K562 (cell line): ENCODE data around the gene METAP1D. TPM values are rescaled to one million over a fixed set of nuclear protein-coding genes. Genes with fewer than 3 reads are reported as not detected.

Experiments
- DDX20 ChIP-seq: fragments of 450-650 bp; IDR thresholded peaks from 2 replicates; pipeline ENCODE4 v1.6.1; 2016; ENCODE audit warnings: missing genetic modification characterization, low read depth, mild to moderate bottlenecking, missing compliant biosample characterization, moderate library complexity
- ELF1 ChIP-seq: fragments of 200-800 bp; sonication (Bioruptor generic); IDR thresholded peaks from 2 replicates; pipeline ENCODE4 v1.6.1; 2016; ENCODE audit warnings: missing genetic modification characterization, missing compliant biosample characterization
- ETV6 ChIP-seq, 3 experiments: fragments of 150-350 bp in 1 of 3; sonication (generic) in 1 of 3; formaldehyde crosslinking in 1 of 3; IDR thresholded peaks; 2 replicates each; pipeline versions ENCODE4 v1.6.1 to v1.8.0; 2014 to 2022; ENCODE audit warnings: borderline replicate concordance in 2 of 3, low read depth in 2 of 3, antibody characterized with exemption in 1 of 3, low read length in 1 of 3, mild to moderate bottlenecking in 1 of 3, missing genetic modification reagents in 1 of 3
- FOXJ2 ChIP-seq: fragments of 200-800 bp; sonication (Bioruptor generic); IDR thresholded peaks from 2 replicates; pipeline ENCODE4 v1.6.1; 2016; ENCODE audit warnings: missing genetic modification characterization, missing compliant biosample characterization
- GTF2E2 ChIP-seq: fragments of 200-800 bp; sonication (Bioruptor generic); IDR thresholded peaks from 2 replicates; pipeline ENCODE4 v1.6.1; 2016; ENCODE audit warnings: missing genetic modification characterization, missing compliant biosample characterization
- HNRNPUL1 ChIP-seq: fragments of 200-400 bp; formaldehyde crosslinking; IDR thresholded peaks from 2 replicates; pipeline ENCODE4 v1.6.1; 2017; ENCODE audit warnings: low read length
- IFI16 ChIP-seq: fragments of 250-450 bp; sonication (Bioruptor Pico); IDR thresholded peaks from 2 replicates; pipeline ENCODE4 v2.1.2; 2022; ENCODE audit warnings: mild to moderate bottlenecking, inconsistent platforms
- MAFF ChIP-seq: IDR thresholded peaks from 2 replicates; pipeline ENCODE4 v1.6.1; 2012; ENCODE audit warnings: low read length, improper control_type of control experiment
- MEIS2 ChIP-seq: fragments of 450-650 bp; IDR thresholded peaks from 2 replicates; pipeline ENCODE4 v1.6.1; 2014; ENCODE audit warnings: mild to moderate bottlenecking; ENCODE audit not compliant: partially characterized antibody
- NR3C1 ChIP-seq: sonication (generic); formaldehyde crosslinking; IDR thresholded peaks from 2 replicates; pipeline ENCODE4 v1.8.1; 2022; ENCODE audit warnings: missing genetic modification reagents
- POU5F1 ChIP-seq: fragments of 150-350 bp; IDR thresholded peaks from 2 replicates; pipeline ENCODE4 v1.6.1; 2014; ENCODE audit warnings: borderline replicate concordance, low read length, low read depth, mild to moderate bottlenecking; ENCODE audit not compliant: partially characterized antibody
- RFX7 ChIP-seq: fragments of 250-450 bp; sonication (Bioruptor Pico); IDR thresholded peaks from 2 replicates; pipeline ENCODE4 v1.5.1; 2021; ENCODE audit warnings: mild to moderate bottlenecking
- SMARCB1 ChIP-seq: IDR thresholded peaks from 2 replicates; pipeline ENCODE4 v1.6.1; 2011; ENCODE audit warnings: improper control_type of control experiment, low read depth; ENCODE audit not compliant: insufficient read length
- SMARCE1 ChIP-seq: fragments of 450-650 bp; IDR thresholded peaks from 2 replicates; pipeline ENCODE4 v1.7.1; 2016; ENCODE audit warnings: mild to moderate bottlenecking
- SRSF7 ChIP-seq: fragments of 200-400 bp; formaldehyde crosslinking; optimal IDR thresholded peaks from 2 replicates; pipeline ENCODE3; 2017; ENCODE audit warnings: mild to moderate bottlenecking, low read depth, low read length
- TCF3 ChIP-seq: sonication (generic); formaldehyde crosslinking; IDR thresholded peaks from 2 replicates; pipeline ENCODE4 v1.4.0; 2020; ENCODE audit warnings: mild to moderate bottlenecking, missing genetic modification reagents
- TOE1 ChIP-seq, 2 experiments: fragments of 450-650 bp in 1 of 2; sonication (generic) in 1 of 2; formaldehyde crosslinking in 1 of 2; IDR thresholded peaks; 2 replicates each; pipeline versions ENCODE4 v1.7.1 to v1.8.0; 2016 to 2022; ENCODE audit warnings: borderline replicate concordance in 2 of 2, mild to moderate bottlenecking in 2 of 2, antibody characterized with exemption in 1 of 2, inconsistent platforms in 1 of 2, low read depth in 1 of 2, missing genetic modification reagents in 1 of 2, moderate library complexity in 1 of 2
- ZFPM2 ChIP-seq: fragments of 250-450 bp; sonication (Bioruptor Pico); IDR thresholded peaks from 2 replicates; pipeline ENCODE4 v1.5.1; 2022; ENCODE audit warnings: mild to moderate bottlenecking
- ZNF274 ChIP-seq: IDR thresholded peaks from 2 replicates; pipeline ENCODE4 v1.6.1; 2011; ENCODE audit warnings: low read depth, mild to moderate bottlenecking, low read length, moderate library complexity, borderline replicate concordance
- ZNF354B ChIP-seq: fragments of 250-450 bp; sonication (Bioruptor Pico); IDR thresholded peaks from 2 replicates; pipeline ENCODE4 v1.4.0; 2020
- ZNF561 ChIP-seq: fragments of 450-650 bp; formaldehyde crosslinking; conservative IDR thresholded peaks from 2 replicates; pipeline ENCODE4 v1.4.0; 2020; ENCODE audit warnings: mild to moderate bottlenecking, moderate library complexity
- ZNF780A ChIP-seq: fragments of 250-450 bp; sonication (Bioruptor Pico); IDR thresholded peaks from 2 replicates; pipeline ENCODE4 v1.5.0; 2021; ENCODE audit warnings: mild to moderate bottlenecking
- polyA plus RNA-seq, 8 experiments: library from polyadenylated mRNA; depleted of rRNA in 4 of 8; stranded (reverse) in 5 of 8; unstranded in 3 of 8; fragments of >200 nt; fragmentation: Nextera tagmentation in 2 of 8; fragmentation: Illumina TruSeq in 1 of 8; extraction: Ambion mirVana in 2 of 8; extraction: Trizol in 1 of 8; gene quantifications; 2 replicates each; pipeline versions ENCODE4 v1.2.1 to v1.2.3, GENCODE V29; 2011 to 2014; ENCODE audit warnings: inconsistent platforms in 1 of 8, missing spikeins in 1 of 8
- total RNA-seq, 7 experiments: library from RNA; depleted of rRNA in 6 of 7; stranded (reverse); fragments of >200 nt in 6 of 7; fragmentation: Illumina TruSeq in 2 of 7; extraction: Trizol in 2 of 7; gene quantifications; 2 replicates each; pipeline versions ENCODE4 v1.2.1 to v1.2.3, GENCODE V29; 2011 to 2021; ENCODE audit warnings: low replicate concordance in 1 of 7
- TF ChIP-seq, protein P1 (sequence below): fragments of 250-450 bp; sonication (Bioruptor Pico); IDR thresholded peaks from 2 replicates; pipeline ENCODE4 v1.4.0; 2020; ENCODE audit warnings: mild to moderate bottlenecking, moderate library complexity
- TF ChIP-seq, protein P2 (sequence below): fragments of 250-450 bp; sonication (Bioruptor Pico); IDR thresholded peaks from 2 replicates; pipeline ENCODE4 v1.8.0; 2022; ENCODE audit warnings: inconsistent platforms, mild to moderate bottlenecking, moderate library complexity, borderline replicate concordance

The METAP1D gene
- total and polyA plus RNA-seq, 9 of the 15 experiments (the other 6 are each of a cell fraction or from before 2014, with no cell fraction given): 8.0 to 23.4 (median 15.7) TPM

DNA sequence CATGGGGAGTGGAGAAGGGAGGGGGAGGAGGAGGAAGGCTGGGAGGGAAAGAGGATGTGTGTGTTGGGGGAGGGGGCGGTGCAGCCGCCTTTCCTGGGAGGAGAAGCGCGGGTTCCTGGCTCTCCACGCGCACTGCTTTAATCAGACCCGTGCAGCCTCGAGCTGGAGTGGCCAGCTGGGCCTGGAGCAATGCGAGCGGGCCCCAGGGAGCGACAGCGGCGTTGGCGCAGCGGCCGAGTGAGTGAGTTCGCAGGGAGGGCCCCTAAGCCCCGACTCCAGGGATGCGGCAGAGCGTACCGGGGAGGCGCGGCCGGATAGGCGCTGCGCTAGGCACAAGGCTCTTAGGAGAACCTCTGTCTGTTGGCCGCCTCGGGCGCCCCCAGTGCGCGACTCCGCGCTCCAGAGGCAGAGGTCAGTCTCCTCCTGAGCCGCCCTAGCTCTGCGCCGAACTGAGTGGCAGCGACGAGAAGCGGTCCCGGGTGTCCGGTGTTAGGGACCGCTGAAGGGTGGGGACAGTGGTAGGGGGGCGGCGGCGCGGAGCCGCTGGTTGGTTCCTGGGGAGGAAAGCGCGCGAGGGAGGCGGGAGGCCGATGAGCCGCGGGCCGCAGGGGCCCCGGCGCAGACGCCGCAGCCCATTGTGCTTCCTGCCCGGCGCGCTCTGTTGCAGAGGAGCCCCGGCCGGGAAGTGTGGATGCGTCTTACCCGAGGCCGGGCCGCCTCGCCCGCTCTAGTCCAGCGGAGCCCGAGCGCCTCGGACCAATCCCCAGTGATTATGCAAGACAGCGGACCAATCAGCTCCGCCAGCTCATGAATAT, 85.1 kb downstream of the METAP1D start (continued):
- TF ChIP-seq RFX7 (CRISPR knock-in tag) (no peak), GTF2E2 (tag) (no peak; the same call in none of the 2 replicates), DDX20 (tag) (no peak), HNRNPUL1 (no peak), FOXJ2 (no peak), ZNF274 (no peak), MAFF (no peak), ZNF780A (CRISPR knock-in tag) (no peak), ZFPM2 (CRISPR knock-in tag) (no peak; the same call in 1 of the 2 replicates), POU5F1 (no peak), TCF3 (CRISPR knock-in tag) (peak; percentile 72), ELF1 (peak; percentile 57), MEIS2 (no peak), SMARCE1 (peak; percentile 64; the same call in 1 of the 2 replicates), IFI16 (CRISPR knock-in tag) (no peak), NR3C1 (CRISPR knock-in tag) (peak; percentile 81; the same call in 1 of the 2 replicates), SMARCB1 (no peak), TOE1 (IDR thresholded peaks at IDR 0.05; ENCODE audit: borderline replicate concordance) (peak; percentile 62; the same call in 1 of the 2 replicates), TOE1 (CRISPR knock-in tag; IDR thresholded peaks at IDR 0.05; ENCODE audit: borderline replicate concordance, low read depth) (no peak; the same call in 1 of the 2 replicates), SRSF7 (no peak), ETV6 (IDR thresholded peaks at IDR 0.05; ENCODE audit: borderline replicate concordance in 1 of 2, low read depth in 2 of 2, low read length in 1 of 2) (no peak; a peak in 2 of 4 replicates), ETV6 (CRISPR knock-in tag; IDR thresholded peaks at IDR 0.05; ENCODE audit: borderline replicate concordance) (no peak), ZNF354B (CRISPR knock-in tag) (no peak), ZNF561 (CRISPR knock-in tag) (no peak)
- TF ChIP-seq, protein P1, sequence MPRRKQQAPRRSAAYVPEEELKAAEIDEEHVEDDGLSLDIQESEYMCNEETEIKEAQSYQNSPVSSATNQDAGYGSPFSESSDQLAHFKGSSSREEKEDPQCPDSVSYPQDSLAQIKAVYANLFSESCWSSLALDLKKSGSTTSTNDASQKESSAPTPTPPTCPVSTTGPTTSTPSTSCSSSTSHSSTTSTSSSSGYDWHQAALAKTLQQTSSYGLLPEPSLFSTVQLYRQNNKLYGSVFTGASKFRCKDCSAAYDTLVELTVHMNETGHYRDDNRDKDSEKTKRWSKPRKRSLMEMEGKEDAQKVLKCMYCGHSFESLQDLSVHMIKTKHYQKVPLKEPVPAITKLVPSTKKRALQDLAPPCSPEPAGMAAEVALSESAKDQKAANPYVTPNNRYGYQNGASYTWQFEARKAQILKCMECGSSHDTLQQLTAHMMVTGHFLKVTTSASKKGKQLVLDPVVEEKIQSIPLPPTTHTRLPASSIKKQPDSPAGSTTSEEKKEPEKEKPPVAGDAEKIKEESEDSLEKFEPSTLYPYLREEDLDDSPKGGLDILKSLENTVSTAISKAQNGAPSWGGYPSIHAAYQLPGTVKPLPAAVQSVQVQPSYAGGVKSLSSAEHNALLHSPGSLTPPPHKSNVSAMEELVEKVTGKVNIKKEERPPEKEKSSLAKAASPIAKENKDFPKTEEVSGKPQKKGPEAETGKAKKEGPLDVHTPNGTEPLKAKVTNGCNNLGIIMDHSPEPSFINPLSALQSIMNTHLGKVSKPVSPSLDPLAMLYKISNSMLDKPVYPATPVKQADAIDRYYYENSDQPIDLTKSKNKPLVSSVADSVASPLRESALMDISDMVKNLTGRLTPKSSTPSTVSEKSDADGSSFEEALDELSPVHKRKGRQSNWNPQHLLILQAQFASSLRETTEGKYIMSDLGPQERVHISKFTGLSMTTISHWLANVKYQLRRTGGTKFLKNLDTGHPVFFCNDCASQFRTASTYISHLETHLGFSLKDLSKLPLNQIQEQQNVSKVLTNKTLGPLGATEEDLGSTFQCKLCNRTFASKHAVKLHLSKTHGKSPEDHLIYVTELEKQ (CRISPR knock-in tag): no peak
- TF ChIP-seq, protein P2, sequence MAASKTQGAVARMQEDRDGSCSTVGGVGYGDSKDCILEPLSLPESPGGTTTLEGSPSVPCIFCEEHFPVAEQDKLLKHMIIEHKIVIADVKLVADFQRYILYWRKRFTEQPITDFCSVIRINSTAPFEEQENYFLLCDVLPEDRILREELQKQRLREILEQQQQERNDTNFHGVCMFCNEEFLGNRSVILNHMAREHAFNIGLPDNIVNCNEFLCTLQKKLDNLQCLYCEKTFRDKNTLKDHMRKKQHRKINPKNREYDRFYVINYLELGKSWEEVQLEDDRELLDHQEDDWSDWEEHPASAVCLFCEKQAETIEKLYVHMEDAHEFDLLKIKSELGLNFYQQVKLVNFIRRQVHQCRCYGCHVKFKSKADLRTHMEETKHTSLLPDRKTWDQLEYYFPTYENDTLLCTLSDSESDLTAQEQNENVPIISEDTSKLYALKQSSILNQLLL: no peak
